Hippocampal formation (tissue), 2 donors: Measurements from ENCODE around the gene PRR12.
"Not testable (repeated sequence)": the region's sequence is repeated elsewhere in the genome, so short reads cannot be mapped to it uniquely, and the experiment has no call there.

Experiments
- DNase-seq, 2 donors: peaks; one replicate each; lab custom pipeline; 2025; lab: John Stamatoyannopoulos, UW

Gene PRR12

DNA sequence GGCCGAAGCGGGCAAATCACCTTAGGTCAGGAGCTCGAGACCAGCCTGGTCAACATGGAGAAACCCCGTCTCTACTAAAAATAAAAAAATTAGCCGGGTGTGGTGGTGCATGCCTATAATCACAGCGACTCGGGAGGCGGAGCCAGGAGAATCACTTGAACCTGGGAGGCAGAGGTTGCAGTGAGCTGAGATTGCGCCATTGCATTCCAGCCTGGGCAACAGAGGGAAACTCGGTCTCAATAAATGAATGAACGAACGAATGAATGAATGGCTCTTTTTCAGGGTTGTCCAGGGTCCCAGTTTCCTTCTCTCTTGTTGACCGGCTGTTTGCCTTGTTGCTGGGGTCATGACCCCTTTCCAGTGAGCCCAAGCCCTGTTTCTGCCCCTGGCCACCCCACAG, 26.9 kb downstream of the PRR12 start:
- not testable (repeated sequence) for DNase-seq

DNA sequence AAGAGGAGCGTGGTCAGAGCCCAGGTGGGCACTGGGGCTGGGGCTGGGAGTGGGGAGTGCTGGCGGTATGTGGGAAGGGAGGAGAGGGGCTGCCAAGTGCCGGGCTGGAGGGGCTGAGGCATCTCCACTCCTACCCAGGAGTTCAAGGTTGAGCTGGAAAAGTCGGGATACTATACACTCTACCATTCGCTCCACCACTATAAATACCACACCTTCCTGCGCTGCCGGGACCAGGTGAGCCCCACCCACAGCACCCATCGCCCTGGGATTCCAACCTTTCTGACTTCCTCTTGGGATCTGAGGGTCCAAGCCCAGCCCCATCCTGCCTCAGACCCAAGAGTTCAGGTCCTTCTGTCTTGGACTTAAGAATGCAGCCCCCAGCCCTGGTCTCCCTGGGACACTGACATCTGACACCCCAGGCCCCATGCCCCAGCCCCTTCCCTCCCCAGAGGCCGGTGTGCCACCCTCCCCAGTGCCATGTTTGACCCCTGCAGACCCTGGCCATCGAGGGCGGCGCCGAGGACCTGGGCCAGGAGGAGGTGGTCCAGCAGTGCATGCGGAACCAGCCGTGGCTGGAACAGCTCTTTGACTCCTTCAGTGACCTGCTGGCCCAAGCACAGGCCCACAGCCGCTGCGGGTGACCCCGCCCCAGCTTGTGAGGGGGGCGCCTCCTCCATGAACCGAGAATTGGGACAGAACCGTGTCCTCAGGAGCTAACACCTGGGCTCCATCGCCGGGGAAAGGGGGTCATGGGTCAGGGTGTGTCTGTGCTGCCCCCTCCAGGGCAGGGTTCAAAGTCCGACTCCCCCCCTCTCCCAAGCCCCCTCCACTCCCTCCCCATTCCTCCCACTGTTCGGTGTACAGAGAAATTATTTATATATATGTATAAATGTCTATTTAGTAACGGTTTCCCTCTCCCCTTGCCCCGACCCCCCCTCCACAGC, 34.3 kb downstream of the PRR12 start:
- no peak for DNase-seq

DNA sequence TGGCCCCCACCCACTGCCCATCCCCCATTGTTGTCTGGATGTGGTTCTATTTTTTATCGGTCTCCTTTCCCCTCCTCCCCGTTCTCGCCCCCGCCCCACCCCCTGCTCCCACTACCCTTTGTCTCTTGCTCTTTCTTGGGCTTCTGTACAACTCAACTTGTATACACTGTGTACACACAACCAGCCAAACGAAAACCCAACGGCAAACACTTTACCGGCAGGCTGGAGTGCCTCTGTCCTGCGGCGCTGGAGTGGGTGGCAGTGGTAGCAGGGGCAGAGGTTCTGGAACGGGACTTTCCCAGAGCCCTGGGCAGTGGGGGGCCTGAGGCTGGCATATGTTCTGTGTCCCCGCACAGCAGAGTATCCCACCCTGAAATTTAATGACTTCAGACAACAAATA, 35.2 kb downstream of the PRR12 start:
- no peak for DNase-seq

DNA sequence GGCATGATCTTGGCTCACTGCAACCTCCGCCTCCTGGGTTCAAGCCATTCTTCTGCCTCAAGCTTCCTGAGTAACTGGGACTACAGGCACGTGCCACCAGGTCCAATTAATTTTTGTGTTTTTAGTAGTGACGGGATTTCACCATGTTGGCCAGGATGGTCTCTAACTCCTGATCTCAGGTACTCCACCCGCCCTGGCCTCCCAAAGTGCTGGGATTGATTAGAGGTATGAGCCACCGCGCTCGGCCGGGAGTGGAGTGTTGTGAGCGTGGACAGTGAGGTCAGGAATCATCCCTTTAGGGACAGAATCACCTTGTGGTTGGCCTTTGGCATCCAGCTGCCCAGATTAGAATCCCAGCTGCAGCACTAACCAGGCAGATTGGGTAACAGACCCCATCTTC, 38.7 kb downstream of the PRR12 start:
- no peak for DNase-seq

DNA sequence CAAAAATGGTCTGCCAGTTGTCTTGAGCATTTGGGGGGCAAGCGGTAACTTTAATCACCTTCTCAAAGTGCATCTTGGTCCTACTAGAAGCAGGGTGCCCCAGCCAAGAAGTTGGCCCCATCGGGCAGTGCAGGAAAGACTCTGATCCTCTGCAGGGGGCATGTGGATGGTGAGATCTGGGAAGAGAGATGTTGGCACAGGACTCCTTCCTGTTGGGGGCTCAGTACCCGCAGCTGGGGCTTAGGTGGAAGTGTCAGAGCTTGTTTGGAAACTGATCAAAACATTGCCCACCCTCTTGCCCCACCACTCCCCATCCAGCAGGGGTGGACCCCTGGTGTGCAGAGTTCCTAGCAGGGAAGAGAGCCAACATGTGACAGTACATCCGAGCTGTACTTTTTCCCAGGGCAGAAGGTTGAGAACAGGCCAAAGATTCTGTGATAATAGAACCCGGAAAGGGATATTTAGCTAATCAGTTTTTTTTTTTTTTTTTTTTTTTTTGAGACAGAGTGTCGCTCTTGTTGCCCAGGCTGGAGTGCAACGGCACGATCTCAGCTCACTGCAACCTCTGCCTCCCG, 40.1 kb downstream of the PRR12 start:
- DNase-seq, result no peak

DNA sequence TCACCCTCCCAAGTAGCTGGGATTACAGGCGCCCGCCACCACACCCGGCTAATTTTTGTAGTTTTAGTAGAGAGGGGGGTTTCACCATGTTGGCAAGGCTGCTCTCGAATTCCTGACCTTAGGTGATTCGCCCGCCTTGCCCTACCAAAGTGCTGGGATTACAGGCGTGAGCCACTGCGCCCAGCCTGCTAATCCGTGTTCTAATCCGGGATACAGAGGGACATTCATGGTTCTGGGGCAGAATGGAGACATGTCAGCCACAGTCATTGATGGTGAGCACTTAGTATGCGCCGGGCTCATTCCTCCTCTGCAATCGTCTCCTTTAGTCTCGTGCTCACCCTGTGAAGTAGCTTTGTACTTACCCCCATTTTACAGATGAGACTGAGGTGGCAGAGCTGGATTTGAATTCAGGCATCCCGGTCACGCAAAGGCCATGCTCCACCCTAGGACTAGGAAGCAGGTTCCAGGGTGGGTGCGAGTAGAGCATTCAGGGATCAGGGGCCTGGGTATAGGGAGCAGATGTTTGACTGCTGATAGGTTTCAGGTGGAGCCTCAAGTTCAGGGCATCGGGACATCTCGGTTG, 40.7 kb downstream of the PRR12 start:
- DNase-seq, result no peak

DNA sequence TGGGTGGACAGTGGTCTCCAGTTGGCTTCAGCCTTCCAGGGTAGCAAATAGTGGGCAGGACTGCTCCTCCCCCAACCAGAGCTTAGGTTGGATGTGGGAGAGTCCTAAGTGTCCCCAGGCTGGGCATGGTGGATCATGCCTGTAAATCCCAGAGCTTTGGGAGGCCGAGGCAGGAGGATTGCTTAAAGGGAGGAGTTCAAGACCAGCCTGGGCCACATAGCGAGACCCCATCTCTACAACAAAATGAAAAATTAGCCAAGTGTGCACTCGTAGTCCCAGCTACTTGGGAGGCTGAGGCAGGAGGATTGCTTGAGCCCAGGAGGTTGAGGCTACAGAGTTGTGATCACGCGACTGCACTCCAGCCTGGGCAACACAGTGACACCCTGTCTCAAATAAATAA, 41.6 kb downstream of the PRR12 start:
- no peak for DNase-seq

DNA sequence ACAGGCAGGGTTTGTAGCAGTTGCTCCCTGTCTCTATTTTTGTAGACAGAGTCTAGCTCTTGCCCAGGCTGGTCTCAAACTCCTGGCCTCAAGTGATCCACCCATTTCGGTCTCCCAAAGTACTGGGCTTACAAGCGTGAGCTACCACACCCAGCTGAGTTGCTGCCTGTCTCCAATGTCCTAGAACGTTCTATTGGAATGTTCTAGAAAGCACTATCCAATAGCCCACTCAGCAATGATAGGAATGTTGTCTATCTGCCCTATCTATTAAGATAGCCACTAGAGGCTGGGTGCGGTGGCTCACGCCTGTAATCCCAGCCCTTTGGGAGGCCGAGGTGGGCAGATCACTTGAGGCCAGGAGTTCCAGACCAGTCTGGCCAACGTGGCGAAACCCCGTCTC, 42.3 kb downstream of the PRR12 start:
- not testable (repeated sequence) for DNase-seq

DNA sequence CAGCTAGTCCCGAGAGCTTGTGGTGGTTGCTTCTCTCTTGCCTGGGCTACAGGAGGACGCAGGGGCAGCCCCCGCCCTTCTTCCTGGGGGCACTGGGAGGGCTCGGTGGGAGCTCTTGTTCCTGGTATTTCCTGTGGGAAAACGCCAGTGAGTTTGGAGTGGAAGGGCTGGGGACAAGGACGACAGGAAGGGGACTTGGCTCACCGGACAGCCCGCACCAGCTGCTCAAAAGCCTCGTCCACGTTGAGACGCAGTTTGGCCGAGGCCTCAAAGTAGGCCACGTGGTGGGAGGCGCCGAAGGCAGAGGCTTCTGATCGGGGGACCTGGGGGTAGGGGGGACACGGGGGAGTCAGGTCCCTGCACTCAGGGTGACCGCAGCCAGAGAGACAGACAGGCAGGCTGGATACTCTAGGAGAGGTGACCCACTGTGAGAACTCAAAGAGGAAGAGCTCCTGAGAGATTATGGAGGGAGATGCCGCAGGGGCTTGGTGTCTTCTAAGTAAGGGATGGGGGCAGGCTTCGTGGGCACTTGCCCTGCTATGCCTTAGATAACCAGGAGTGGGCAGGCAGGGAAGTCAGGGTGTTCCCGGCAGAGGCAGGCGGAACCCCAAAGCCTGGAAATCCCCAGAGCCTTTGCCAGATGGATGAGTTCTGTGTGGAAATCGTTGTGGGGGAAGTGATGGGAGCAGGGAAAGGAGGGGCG, 44.7 kb downstream of the PRR12 start:
- no peak for DNase-seq

DNA sequence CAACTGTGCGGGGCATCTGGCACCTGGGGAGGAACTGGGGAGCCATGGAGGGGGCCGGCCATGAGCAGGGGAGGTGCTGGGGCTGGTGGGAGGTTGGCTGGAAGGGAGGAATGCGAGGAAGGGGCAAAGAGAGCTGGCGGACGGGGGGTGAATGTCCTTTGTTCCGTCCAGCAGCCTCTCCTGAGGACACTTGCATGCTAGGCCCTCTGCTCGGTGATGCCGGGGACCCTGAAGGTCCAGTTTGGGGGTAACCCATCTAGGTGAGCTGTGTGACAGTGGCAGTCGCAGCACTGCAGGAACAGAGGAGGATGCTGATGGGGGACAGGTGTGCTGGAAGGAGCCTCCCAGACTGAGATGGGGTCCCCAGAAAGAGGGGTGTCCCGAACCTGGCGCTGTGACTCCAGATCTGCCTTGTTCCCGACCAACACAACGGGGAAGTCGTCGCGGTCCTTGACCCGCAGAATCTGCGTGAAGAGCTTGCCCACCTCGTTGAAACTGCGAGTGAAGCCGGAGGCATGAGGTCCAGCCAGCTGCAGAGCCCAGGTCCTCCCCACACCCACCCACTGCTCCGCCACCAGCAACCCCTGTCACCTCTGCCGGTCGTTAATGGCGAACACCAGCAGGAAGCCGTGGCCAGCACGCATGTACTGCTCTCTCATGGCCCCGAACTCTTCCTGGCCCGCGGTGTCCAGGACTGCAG, 45.4 kb downstream of the PRR12 start:
- no peak for DNase-seq

DNA sequence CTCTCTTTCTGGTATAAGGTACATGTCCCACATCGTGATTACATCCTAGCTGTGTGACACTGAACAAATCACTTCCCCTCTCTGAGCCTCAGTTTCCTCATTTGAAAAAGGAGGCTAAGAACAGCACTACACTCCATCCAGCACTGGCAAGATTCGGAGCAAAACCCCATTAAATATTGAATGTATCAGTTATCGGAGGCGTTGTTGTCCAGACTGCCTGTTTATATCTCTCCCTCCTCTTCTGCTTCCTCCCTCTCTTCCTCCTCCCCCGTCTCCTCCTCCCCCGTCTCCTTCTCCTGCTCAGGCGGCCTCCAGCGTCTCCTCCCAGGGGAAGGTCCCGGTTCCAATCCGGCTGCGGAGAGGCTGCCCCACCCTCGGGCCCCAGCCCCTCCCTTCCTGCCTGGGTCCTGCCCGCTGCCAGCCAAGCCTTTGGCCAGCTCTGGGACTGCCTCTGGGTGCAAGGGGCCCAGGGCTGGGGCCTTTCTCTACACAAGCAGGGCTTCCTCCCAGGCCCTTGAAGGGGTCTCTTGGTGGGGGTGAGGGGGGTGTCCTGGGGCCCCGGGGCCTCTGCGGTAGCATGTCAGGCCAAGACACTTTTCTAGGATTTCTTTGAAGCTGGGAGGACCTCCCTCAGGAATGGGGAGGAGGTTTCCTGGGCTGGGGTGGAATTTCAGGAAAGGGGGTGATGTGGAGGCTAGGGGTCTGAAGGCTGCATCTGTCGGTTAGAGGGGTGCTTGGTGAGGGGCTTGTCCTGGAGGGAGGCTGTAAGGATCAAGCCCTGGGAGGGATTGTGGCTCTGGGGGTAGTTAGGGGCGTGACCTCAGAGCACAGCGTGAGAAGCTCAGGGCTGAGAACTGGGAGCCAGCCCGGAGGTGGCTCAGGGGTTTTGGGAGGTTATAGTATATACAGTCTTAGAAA, 47.1 kb downstream of the PRR12 start:
- DNase-seq, result peak in 1 of 2 donors; percentile 0

DNA sequence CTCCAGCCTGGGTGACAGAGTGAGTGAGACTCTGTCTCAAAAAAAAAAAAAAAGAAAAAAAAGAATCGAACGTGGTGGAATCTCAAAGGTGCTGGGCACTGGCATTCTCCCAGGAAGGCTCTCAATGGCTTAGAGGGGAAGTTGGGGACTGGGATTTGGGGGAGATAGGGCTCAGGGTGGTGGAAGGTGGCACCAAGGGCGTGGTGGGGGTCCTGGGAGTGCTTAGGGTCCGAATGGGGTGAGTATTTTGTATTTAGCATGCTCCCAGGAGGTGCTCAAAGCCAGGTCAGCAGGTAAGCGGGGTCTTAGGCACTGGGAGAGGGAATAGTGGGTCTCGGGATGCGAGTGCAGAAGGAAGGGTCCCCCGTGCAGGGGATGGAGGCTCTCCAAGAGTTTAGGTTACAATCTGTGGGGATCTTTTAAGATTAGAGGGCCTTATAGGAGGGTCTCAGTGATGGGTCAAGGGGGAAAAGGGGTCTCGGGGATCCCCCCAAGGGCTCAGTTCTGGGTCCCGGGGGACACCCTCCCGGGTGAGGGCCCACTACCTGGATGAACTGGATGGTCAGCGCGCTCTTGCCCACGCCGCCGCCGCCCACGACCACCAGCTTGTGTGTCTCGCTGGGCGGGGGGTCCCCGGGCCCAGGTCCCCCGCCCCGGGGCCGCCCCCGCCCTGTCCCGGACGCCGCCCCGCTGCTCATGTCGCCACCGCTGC, 48.6 kb downstream of the PRR12 start:
- no peak for DNase-seq

DNA sequence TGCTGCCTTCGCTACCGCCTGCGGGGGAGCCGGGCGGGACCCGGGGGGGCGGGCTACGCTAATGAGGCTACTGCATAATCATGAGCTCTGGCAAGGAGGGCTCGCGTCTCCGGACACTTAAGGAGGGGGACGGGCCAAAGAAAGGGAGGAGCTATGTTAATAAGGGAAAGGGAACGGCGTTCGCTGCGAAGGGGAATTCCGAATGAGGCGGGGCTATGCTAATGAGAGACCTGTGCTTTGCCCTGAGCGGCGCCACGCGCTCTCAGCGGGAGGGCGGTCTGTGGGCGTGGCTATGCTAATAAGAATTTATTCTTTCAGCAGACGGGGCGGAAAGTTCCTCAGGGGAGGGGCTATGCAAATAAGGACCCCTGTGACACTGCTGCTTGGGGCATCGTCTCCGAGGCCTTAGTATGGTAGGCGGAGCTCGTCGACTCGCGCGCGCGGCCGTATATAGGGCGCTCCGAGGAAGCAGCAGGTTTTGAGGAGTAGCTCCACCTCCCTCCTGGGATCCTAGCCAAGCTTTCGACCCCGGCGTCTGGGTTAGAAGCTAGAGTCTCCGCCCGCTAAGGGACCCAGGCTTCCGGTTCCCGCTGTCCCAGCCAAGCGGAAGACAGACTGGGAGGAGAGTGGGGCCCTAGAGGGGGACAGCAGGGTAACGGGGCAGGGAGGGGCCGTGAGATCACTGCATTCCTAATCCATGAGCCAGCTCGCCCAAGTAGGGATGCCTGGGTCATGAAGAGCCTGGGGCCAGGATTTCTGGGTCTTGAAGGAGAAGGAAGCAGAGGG, 49.3 kb downstream of the PRR12 start, which contains the start of gene RRAS:
Gene RRAS, minus strand, starts transcription at position 31 of the 786 bp plus-strand sequence. CDS start 45 bp downstream, outside the sequence.
- peak; percentile 98 to 99 for DNase-seq

DNA sequence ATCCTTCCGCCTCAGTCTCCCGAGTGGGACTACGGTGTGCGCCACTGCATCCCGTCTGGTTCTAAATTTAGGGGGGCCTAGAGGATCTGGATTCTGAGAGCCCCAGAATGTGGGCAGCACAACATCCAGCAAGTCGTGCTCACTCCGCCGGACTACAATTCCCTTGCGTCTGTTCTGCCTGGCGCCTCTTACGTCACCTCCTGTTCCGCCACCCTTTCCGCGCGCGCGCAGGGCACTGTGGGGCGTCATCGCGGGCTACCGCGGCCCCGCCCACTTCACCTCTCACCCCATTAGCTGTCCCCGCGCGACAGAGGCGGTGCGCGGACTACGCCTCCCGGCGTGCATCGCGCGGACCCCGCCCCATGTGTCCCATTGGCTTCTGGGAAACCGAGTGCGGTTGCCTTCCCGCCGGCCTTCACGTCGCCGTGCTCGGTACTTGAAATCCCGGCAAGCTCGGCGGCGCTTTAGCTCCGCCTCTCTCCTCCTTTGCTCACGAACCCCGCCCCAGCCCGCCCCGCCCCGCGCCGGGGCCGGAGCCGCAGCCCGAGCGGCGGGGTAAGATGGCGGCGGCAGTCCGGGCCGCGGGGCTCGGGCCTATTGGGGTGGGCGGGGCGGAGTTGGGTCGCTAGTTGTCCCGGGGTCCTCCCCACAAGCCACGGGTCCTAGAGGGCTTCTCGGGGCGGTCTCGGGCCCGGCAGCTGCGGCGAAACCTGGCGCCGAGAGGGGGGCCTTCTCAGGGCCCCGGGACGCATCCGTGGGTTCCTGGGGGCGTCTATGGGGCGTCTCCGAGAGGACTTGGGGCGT, 50.9 kb downstream of the PRR12 start, which contains the start of gene SCAF1:
Gene SCAF1, plus strand, starts transcription at position 522 of the 804 bp plus-strand sequence. CDS start 2,818 bp downstream, outside the sequence.
- DNase-seq, result peak; percentile 98 to 99

DNA sequence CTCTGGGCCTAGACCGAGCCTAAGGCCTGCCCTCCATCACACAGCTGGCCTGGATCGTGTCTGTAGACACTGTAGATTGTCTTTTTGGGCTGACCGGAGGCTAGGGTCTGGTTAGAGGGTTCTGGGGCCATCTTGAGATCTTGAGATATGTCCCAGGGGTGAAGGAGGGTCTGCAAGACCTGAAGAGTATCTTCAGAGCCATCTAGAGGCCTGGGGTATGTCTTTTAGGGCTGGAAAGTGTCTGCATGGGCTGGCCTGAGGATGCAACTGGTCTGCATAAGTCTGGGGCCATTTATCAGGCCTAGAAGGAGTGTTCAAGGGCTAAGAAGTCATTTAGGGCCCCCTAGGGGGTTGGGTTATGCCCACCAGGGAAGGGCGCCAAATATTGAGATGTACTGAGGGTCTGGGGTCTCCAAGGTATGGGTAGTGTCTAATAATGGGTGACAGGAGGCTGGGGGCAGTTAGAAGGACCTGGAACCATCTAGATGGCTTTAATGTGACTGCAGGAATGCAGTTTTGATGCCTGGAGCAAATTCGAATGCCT, 51.6 kb downstream of the PRR12 start:
- no peak for DNase-seq

DNA sequence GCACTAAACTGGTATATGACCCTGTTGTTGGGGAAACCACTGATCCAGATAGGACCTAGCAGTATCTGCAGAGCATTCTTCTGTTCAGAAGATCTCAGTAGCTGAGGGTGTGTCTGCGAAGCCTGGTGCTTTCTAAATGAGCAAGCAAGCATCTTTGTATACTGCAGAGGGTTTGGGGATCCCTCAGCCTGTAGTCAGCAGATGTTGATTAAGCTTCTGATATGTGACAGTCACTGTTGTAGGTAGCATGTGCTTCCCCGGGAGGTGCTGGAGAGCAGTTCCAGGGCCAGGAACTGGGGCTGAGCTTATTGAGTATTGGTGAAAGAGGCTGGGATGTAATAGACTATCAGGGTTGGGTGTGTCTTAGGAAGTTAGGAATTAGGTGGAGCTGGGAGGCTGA, 52.5 kb downstream of the PRR12 start:
- no peak for DNase-seq

DNA sequence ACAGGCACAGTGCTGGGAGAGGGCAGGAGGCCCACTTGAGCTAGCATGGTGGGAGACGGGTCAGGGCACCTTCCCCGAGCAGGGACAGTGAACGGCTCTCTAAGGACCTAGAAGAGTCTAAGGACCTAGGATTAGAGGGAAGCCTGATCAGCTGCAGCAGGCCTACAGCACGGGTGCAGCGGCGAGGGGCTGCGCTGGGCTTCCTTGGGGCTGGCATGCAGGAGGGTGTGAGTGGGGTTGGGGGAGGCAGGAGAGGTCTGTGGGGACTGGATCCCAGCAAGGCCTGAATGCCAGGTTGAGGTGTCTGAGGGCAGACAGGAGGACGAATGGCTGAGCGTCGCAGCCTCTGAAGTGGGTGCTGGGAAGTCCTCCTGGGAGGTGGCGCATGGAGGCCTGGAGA, 54.6 kb downstream of the PRR12 start:
- DNase-seq, result no peak

DNA sequence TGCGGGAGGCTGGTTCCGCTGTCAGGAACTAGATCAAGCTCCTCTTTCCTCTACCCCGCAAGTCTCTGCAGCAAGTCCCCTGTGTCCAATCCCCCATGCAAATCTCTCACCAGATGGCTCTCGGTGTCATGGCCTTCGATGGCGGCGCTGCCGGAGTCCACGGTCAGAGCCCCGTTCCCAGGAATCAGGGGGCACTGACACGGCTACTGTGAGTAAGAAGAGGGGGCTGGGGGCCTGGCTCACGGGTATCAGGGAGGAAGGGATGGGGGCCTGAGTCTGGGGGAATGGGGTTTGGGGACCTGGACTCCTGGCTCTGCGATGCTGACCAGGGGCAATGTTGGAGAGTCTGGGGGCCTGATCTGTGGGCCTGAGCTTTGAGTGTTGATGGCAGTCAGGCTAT, 55.0 kb downstream of the PRR12 start:
- DNase-seq, result no peak
